ENCODE data around the gene ANKRD39. TPM values are rescaled to one million over a fixed set of nuclear protein-coding genes. Genes with fewer than 3 reads are reported as not detected.

Gene ANKRD39
- total RNA-seq, 2 experiments from 2014 or later: 22.6 TPM

GRCh38 chr2:96895746-96896651 is 38.2 kb upstream of the ANKRD39 start:
- TF ChIP-seq, protein P1, sequence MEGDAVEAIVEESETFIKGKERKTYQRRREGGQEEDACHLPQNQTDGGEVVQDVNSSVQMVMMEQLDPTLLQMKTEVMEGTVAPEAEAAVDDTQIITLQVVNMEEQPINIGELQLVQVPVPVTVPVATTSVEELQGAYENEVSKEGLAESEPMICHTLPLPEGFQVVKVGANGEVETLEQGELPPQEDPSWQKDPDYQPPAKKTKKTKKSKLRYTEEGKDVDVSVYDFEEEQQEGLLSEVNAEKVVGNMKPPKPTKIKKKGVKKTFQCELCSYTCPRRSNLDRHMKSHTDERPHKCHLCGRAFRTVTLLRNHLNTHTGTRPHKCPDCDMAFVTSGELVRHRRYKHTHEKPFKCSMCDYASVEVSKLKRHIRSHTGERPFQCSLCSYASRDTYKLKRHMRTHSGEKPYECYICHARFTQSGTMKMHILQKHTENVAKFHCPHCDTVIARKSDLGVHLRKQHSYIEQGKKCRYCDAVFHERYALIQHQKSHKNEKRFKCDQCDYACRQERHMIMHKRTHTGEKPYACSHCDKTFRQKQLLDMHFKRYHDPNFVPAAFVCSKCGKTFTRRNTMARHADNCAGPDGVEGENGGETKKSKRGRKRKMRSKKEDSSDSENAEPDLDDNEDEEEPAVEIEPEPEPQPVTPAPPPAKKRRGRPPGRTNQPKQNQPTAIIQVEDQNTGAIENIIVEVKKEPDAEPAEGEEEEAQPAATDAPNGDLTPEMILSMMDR (IDR thresholded peaks at IDR 0.05): no peak
- H3K36me3 Mint-ChIP-seq (ENCODE audit: low read depth): no peaks in the 10 kb centered on the region
- no peaks in the 10 kb centered on the region for H3K27me3 Mint-ChIP-seq
- no peak overlapping the region for H3K4me3 Mint-ChIP-seq
- POLR2A ChIA-PET: interaction anchor here (0.7 to 0.9 kb wide), 3 partner anchors 29 to 38 kb away, joined by 3 to 4 read pairs (median 3); no protein-coding TSS in a partner anchor
- no peak overlapping the region for H3K27ac Mint-ChIP-seq
- intact Hi-C loops (cut with micrococcal nuclease): no loop called here
- peak; percentile 64 for ATAC-seq
- H3K4me1 Mint-ChIP-seq (ENCODE audit: low read depth): peaks cover 40% of the 10 kb centered on the region
- no peaks in the 10 kb centered on the region for H3K9me3 Mint-ChIP-seq
- DNase-seq: peak; percentile 32
- CTCF ChIA-PET: no interaction called here

GRCh38 chr2:96895032-96895745 is 37.4 kb upstream of the ANKRD39 start:
- POLR2A ChIA-PET: interaction anchor here (0.9 kb wide), 1 partner anchor 31 kb away, joined by 4 read pairs; no protein-coding TSS in a partner anchor
- H3K9me3 Mint-ChIP-seq: no peaks in the 10 kb centered on the region
- no peaks in the 10 kb centered on the region for H3K36me3 Mint-ChIP-seq (ENCODE audit: low read depth)
- H3K27ac Mint-ChIP-seq: no peak overlapping the region
- CTCF ChIA-PET: no interaction called here
- no peaks in the 10 kb centered on the region for H3K27me3 Mint-ChIP-seq
- TF ChIP-seq, protein P1 (IDR thresholded peaks at IDR 0.05): no peak
- ATAC-seq: no peak
- H3K4me3 Mint-ChIP-seq: no peak overlapping the region
- no peak for DNase-seq
- intact Hi-C loops (cut with micrococcal nuclease): no loop called here
- peaks cover 44% of the 10 kb centered on the region for H3K4me1 Mint-ChIP-seq (ENCODE audit: low read depth)

GRCh38 chr2:96894151-96894531 is 36.3 kb upstream of the ANKRD39 start:
- H3K4me1 Mint-ChIP-seq (ENCODE audit: low read depth): peaks cover 44% of the 10 kb centered on the region
- DNase-seq: no peak

GRCh38 chr2:96893289-96894150 is 35.7 kb upstream of the ANKRD39 start:
- ChIA-PET CTCF (interaction anchor here (1.0 kb wide), 1 partner anchor 36 kb away, joined by 3 read pairs; the partner anchor contains the start of gene ANKRD39), POLR2A (no interaction called here)
- TF ChIP-seq, protein P1 (IDR thresholded peaks at IDR 0.05): no peak
- DNase-seq (no peak), ATAC-seq (no peak)
- Mint-ChIP-seq H3K9me3 (no peaks in the 10 kb centered on the region), H3K36me3 (ENCODE audit: low read depth) (no peaks in the 10 kb centered on the region), H3K27me3 (no peaks in the 10 kb centered on the region), H3K27ac (no peak overlapping the region), H3K4me3 (no peak overlapping the region), H3K4me1 (ENCODE audit: low read depth) (peaks cover 44% of the 10 kb centered on the region)
- intact Hi-C loops (cut with micrococcal nuclease): no loop called here

More at GRCh38 chr2:96894151-96894531, 36.3 kb upstream of the ANKRD39 start:
- CTCF ChIA-PET: no interaction called here
- intact Hi-C loops (cut with micrococcal nuclease): no loop called here
- Mint-ChIP-seq H3K4me3 (no peak overlapping the region), H3K27me3 (no peaks in the 10 kb centered on the region), H3K27ac (no peak overlapping the region), H3K36me3 (ENCODE audit: low read depth) (no peaks in the 10 kb centered on the region), H3K9me3 (no peaks in the 10 kb centered on the region)
- TF ChIP-seq, protein P1 (IDR thresholded peaks at IDR 0.05): no peak
- ATAC-seq: no peak
- POLR2A ChIA-PET: no interaction called here
